GM20000 (cell line): ENCODE results near the gene STK33.

Source experiments
- DNase-seq: peaks from one replicate; pipeline ENCODE4 v3.0.0; 2012; ENCODE audit warnings: low spot score
- TF ChIP-seq, protein P1 (sequence below): IDR thresholded peaks from 2 replicates; pipeline ENCODE4 v1.5.1; 2012; ENCODE audit warnings: mild to moderate bottlenecking, control low read depth; ENCODE audit errors: extremely low read depth, missing control alignments

Gene STK33

DNA sequence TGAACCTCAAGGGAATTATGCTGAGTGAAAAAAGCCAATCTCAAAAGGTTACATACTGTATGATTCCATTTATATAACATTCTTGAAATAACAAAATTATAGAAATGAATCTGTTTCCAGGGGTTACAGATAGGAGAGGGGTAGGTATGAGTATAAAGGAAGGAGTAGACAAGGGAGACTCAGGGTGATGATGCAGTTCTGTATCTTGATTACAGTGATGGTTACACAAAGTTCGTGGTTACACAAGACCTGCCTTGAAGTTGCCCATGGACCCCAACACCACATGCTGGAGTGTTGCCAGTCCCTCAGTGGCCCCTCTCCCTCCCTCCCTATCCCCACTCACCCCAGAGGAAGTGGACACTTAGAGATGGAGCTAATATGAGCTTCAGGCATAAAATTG is 20.3 kb downstream of the STK33 start:
- TF ChIP-seq, protein P1, sequence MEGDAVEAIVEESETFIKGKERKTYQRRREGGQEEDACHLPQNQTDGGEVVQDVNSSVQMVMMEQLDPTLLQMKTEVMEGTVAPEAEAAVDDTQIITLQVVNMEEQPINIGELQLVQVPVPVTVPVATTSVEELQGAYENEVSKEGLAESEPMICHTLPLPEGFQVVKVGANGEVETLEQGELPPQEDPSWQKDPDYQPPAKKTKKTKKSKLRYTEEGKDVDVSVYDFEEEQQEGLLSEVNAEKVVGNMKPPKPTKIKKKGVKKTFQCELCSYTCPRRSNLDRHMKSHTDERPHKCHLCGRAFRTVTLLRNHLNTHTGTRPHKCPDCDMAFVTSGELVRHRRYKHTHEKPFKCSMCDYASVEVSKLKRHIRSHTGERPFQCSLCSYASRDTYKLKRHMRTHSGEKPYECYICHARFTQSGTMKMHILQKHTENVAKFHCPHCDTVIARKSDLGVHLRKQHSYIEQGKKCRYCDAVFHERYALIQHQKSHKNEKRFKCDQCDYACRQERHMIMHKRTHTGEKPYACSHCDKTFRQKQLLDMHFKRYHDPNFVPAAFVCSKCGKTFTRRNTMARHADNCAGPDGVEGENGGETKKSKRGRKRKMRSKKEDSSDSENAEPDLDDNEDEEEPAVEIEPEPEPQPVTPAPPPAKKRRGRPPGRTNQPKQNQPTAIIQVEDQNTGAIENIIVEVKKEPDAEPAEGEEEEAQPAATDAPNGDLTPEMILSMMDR = no peak

DNA sequence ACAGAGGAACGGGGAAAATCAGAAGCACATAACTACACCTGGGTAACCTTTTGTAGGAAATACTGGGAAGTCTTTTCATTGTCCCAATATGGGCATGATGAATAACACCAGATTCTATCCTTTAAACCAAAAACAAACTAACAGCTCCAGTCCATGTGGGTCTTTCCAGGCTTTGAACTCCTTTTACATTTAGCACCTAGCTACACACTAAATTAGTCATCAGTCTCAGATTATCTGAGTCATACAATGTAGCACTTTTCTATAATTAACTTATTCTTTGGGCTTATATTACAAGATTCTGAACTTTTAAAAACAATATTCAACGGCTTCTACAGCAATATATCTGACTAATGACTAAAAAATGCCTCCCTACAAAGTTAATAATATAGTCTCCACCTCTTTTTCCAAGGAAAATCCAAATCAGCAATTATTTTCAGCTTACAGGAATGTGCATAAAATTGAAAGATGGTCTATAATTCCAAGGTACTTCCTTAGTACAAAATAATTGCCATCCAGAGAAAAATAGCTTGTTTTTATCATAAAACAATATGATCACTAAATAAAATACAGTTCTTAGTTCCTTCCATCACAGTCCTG is 26.3 kb downstream of the STK33 start:
- TF ChIP-seq, protein P1 = no peak
- DNase-seq = peak; percentile 23

More for the DNA sequence above, 20.3 kb downstream of the STK33 start:
- DNase-seq = no peak

DNA sequence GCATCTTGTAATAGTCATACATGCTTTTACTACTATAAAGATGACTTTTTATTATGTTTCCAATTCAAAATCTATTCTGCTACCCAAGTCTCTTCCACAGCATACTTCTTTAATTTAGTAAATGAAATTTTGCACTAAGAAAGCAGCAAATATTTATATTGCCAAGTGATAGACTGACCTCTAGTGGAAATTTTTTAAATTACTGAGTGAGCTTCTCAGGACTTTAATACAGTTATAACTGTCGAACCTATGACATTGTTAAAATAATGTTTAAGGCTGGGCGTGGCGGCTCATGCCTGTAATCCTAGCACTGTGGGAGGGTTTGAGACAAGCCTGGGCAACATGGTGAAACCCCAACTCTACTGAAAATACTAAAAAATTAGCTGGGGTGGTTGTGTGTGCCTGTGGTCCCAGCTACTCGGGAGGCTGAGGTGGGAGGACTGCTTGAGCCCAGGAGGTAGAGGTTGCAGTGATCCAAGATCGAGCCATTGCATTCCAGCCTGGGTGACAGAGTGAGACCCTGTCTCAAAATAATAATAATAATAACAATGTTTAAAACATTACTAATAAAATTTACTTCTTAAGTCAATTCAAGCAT is 27.3 kb downstream of the STK33 start:
- TF ChIP-seq, protein P1 = peak; percentile 33
- DNase-seq = peak; percentile 33

DNA sequence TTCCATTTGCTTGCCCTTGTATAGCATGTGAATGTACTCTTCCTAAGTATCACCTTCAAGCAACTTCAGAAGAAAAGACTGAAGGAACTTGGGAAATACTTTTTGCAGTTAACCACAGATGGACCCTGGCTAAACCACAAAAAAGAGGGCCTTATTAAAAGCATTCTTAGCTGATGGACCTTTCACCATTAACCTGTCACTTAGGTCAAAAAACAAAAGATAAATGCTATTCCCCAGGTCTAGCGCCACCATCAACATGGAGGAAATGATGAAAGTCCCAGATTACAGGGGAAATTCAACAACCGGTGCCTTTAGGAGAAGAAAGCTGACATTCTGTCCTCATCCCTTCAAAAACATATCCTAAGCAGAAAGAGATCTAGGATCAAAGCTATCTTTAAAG is 29.5 kb downstream of the STK33 start:
- TF ChIP-seq, protein P1 = no peak
- no peak for DNase-seq

DNA sequence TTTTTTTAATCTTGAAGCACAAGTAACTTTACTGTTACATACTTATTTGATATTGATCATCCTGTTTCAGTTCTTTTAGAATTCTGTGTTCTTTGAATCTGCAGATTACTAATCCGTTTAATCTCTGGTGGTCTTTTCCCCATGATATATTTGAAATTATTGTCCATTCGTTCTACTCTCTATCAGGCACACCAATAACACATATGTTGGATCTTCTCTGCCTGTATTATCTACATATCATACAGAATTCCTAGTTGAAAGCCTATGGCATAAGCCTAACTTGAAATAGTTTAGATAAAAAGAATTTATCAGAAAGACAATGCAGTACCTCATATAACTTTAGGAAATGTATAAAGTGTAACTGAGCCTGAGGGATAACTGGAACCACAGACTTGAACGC is 32.6 kb downstream of the STK33 start:
- TF ChIP-seq, protein P1 = no peak
- no peak for DNase-seq

DNA sequence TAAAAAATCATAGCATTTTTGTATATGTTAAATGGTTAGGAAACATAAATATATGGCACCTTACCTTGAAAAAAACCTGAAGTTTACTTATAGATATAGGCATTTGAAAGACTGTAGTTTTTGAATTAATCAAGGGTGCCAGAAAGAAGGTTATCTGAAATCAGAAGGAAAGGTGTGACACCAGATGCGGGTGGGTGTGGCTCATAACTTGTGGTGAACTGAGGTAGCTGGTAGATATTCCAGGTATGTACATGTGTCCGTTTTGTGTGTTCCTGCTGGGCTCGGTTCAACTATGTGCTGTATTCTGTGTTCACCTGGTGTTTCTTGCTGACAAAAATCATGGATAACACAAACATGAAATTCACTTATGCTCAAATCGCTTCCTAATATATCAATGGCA is 35.6 kb downstream of the STK33 start:
- TF ChIP-seq, protein P1 = no peak
- no peak for DNase-seq

DNA sequence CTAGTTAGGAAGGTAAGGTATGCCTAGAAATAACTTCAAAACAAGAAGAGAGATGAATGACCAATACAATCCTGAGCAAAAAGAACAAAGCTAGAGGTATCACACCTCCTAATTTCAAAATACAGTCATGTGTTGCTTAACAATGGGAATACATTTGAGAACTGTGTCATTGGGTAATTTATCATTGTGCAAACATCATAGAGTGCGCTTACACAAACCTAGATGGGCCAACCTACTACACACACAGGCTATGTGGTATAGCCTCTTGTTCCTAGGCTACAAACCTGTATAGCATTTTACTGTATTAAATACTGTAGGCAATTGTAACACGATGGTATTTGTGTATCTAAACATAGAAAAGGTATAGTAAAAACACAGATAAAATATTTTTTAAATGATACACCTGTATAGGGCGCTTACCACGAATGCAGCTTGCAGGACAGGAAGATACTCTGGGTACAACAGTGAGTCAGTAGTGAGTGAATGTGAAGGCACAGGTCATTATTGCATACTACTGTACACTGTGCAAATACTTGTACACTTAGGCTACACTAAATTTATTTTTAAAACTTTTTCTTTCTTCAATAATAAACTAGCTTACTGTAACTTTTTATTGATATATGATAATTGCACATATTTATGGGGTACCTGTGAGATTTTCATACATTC is 48.2 kb downstream of the STK33 start:
- no peak for DNase-seq
- TF ChIP-seq, protein P1 = no peak
